Testis (tissue), 5 donors: ENCODE results near the gene TRIM58. TPM values are rescaled to one million over a fixed set of nuclear protein-coding genes. Genes with fewer than 3 reads are reported as not detected.
A peak's percentile ranks its signal among the peaks of the same experiment; 100 is the strongest.

Source experiments
- DNase-seq: peaks from one replicate; pipeline ENCODE4 v3.0.0-alpha.2; 2019
- H3K27ac ChIP-seq, 2 donors: fragments of 200-600 bp; sonication (generic); one replicate each; pipeline ENCODE4 v1.5.1; 2019
- H3K27me3 ChIP-seq: fragments of 200-600 bp; sonication (generic); one replicate; pipeline ENCODE4 v1.5.1; 2019
- H3K36me3 ChIP-seq: fragments of 200-600 bp; sonication (generic); one replicate; pipeline ENCODE4 v1.5.1; 2017; ENCODE audit warnings: low read depth; ENCODE audit errors: missing control alignments
- H3K4me1 ChIP-seq: fragments of 200-600 bp; sonication (generic); one replicate; pipeline ENCODE4 v1.5.1; 2019
- H3K4me3 ChIP-seq, 2 donors: fragments of 200-600 bp; sonication (generic); one replicate each; pipeline ENCODE4 v1.5.1; 2017 to 2019
- H3K9me3 ChIP-seq: fragments of 200-600 bp; sonication (generic); one replicate; pipeline ENCODE4 v1.5.1; 2017
- CTCF ChIP-seq, 3 experiments: fragments of 450-650 bp in 2 of 3; fragments of 200-600 bp in 1 of 3; sonication (generic) in 1 of 3; IDR thresholded peaks; one replicate each; pipeline ENCODE4 v1.5.1; 2016 to 2019; ENCODE audit warnings: antibody characterized with exemption in 3 of 3, mild to moderate bottlenecking in 2 of 3, moderate library complexity in 1 of 3
- POLR2A ChIP-seq: fragments of 450-650 bp; IDR thresholded peaks from one replicate; pipeline ENCODE4 v1.6.1; 2017; ENCODE audit warnings: antibody characterized with exemption, mild to moderate bottlenecking, moderate library complexity
- WGBS, 2 donors: methylation state at CpG; one replicate each; pipeline ENCODE4 v1.1.5; 2018; 5-methylcytosine and 5-hydroxymethylcytosine counted together
- intact Hi-C: fragments of 100-400 bp; cut with DNase I; formaldehyde crosslinking; loops from one replicate; pipeline ENCODE4 v1.15.1; 2023; ENCODE audit warnings: low total_unique reads
- long read RNA-seq, 2 donors: transcript quantifications; one replicate each; lab custom pipeline, GENCODE V29; 2026
- polyA plus RNA-seq: library from polyadenylated mRNA; stranded (reverse); fragments of 350-450 nt; fragmentation: Illumina TruSeq; extraction: RNeasy Lipid Tissue Mini Kit (QIAGEN cat#74804); gene quantifications from one replicate; pipeline ENCODE4 v1.2.3, GENCODE V29; 2014; ENCODE audit warnings: low read depth, low replicate concordance; ENCODE audit not compliant: insufficient read depth
- total RNA-seq, 2 donors: library from RNA; depleted of rRNA; stranded (reverse); fragments of >200 nt; gene quantifications; one replicate each; pipeline ENCODE4 v1.2.3, GENCODE V29; 2016

The TRIM58 gene
- total RNA-seq, result 1 to 10 TPM; 5.7 to 7.5 TPM
- polyA plus RNA-seq, result 2.9 TPM
- long read RNA-seq, donor 1, result 0 reads
- long read RNA-seq, donor 2, partial matches to known transcripts, result 0 of 1 reads
- long read RNA-seq, donor 2, other reads (novel, unspliced or antisense), result 0 of 1 reads

DNA sequence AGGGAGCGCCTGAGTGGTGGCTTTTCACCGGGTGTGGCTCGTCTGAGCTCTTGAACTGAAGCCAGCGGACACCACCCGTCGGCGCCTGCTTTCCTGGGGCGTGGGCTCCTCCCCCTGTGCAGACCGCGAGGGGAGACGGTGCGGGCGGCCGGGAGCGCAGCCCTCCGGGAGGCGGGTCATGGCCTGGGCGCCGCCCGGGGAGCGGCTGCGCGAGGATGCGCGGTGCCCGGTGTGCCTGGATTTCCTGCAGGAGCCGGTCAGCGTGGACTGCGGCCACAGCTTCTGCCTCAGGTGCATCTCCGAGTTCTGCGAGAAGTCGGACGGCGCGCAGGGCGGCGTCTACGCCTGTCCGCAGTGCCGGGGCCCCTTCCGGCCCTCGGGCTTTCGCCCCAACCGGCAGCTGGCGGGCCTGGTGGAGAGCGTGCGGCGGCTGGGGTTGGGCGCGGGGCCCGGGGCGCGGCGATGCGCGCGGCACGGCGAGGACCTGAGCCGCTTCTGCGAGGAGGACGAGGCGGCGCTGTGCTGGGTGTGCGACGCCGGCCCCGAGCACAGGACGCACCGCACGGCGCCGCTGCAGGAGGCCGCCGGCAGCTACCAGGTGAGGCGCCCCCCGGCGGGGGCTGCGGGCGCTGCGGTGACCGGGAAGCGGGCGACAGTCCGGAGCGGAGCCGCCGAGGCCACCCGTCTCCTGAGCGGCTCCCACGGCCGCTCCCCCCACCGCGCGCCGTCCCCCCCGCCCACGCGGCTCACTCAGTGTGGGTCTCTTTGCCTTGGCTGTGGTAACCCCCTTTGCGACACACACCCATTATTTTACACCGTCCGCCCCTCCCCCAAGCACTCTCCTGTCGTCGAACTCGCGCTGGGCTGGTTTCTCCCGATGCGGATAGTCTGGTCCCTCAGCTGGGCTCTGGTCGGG, at the start of gene TRIM58:
Gene TRIM58 (plus strand): TSS at position 119 of the 916 bp plus-strand sequence. CDS start 60 bp downstream, at position 179.
- H3K36me3 ChIP-seq, result no peaks in the 10 kb centered on the region
- no peaks in the 10 kb centered on the region for H3K4me1 ChIP-seq
- H3K27ac ChIP-seq, result peak within 1 kb of the TSS in 1 of 2 donors; percentile 56
- H3K4me3 ChIP-seq, result peak within 1 kb of the TSS; percentile 61 to 67
- 1 to 2% methylated on average over 14 to 86 of the region's 109 CpGs for WGBS, 2 donors
- no peaks in the 10 kb centered on the region for H3K9me3 ChIP-seq
- H3K27me3 ChIP-seq, result no peaks in the 10 kb centered on the region
- peak; percentile 63 for DNase-seq
- TF ChIP-seq CTCF (IDR thresholded peaks at IDR 0.05), result peak in 1 of 3 experiments; percentile 17
- TF ChIP-seq POLR2A, result no peak
- intact Hi-C loops, result no loop called here

DNA sequence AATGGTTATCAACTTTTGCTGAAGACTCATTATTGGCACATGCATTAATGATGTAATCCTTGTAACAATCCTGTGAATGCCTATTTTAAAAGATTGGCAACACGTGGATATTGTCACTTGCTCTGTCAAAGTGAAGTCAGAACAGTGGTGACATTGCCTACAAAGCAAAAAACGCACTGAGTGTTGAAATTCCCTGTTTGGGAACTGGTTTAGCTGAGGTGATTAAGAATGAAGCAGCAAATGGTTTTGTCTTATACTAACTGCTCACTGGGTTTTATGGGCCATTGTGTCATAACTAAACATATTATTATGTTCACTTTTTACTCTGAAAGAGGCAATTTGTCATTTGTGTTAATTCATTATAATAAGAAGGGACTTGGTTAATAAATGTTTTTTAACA, 44.4 kb upstream of the TRIM58 start:
- TF ChIP-seq CTCF (IDR thresholded peaks at IDR 0.05) (no peak), POLR2A (no peak)
- Histone ChIP-seq H3K27ac (no peak overlapping the region), H3K4me3 (no peak overlapping the region), H3K4me1 (no peaks in the 10 kb centered on the region), H3K36me3 (no peaks in the 10 kb centered on the region), H3K27me3 (no peaks in the 10 kb centered on the region), H3K9me3 (no peaks in the 10 kb centered on the region)
- intact Hi-C loops, result no loop called here
- WGBS, 2 donors, result 64 to 82% methylated on average over 2 of the region's 2 CpGs
- DNase-seq, result no peak

- no peaks in the 10 kb centered on the region for H3K4me1 ChIP-seq
- TF ChIP-seq CTCF (IDR thresholded peaks at IDR 0.05) (no peak), POLR2A (no peak)
- H3K27ac ChIP-seq, result no peak overlapping the region
- no peaks in the 10 kb centered on the region for H3K9me3 ChIP-seq
- H3K36me3 ChIP-seq, result no peaks in the 10 kb centered on the region
- intact Hi-C loops, result no loop called here
- H3K4me3 ChIP-seq, result no peak overlapping the region
- WGBS, 2 donors, result 57 to 71% methylated on average over 2 of the region's 2 CpGs
- DNase-seq, result no peak
- H3K27me3 ChIP-seq, result no peaks in the 10 kb centered on the region
These were observed 34.9 kb upstream of the TRIM58 start for GRCh38 chr1:247822060-247822459.

- no peaks in the 10 kb centered on the region for H3K36me3 ChIP-seq
- DNase-seq, result no peak
- intact Hi-C loops, result no loop called here
- H3K27me3 ChIP-seq, result no peaks in the 10 kb centered on the region
- no peaks in the 10 kb centered on the region for H3K9me3 ChIP-seq
- H3K27ac ChIP-seq, result no peak within 1 kb of the TSS
- WGBS, 2 donors, result 63 to 64% methylated on average over 6 of the region's 6 CpGs
- no peaks in the 10 kb centered on the region for H3K4me1 ChIP-seq
- no peak within 1 kb of the TSS for H3K4me3 ChIP-seq
- TF ChIP-seq CTCF (IDR thresholded peaks at IDR 0.05) (no peak), POLR2A (no peak)
These were observed 33.0 kb upstream of the TRIM58 start, which contains the start of gene OR14A16 for GRCh38 chr1:247824023-247824422. Gene OR14A16 (minus strand): TSS chr1:247824119. CDS start chr1:247815729, 8,390 bp downstream.
